HepG2 (cell line): ENCODE results near the gene STK40. TPM values are rescaled to one million over a fixed set of nuclear protein-coding genes. Genes with fewer than 3 reads are reported as not detected.

ENCODE experiments used
- ATAC-seq: fragments of 200-7000 bp; cut with Tn5 transposase; 3 replicates; pipeline ENCODE4 v1.9.1; 2020; ENCODE audit warnings: mild to moderate bottlenecking, moderate library complexity
- BruUV-seq: library from RNA; stranded (reverse); fragments of 400-500 nt; replicated peaks from 2 replicates; lab custom pipeline; 2021; lab: Mats Ljungman, UMichigan
- CTCF ChIA-PET: fragments of 300-600 bp; formaldehyde crosslinking; extraction: SDS; loops from one replicate; lab custom pipeline; 2021; ENCODE audit warnings: low total read pairs, inconsistent platforms, low intra/inter-chr PET ratio; lab: Yijun Ruan, JAX
- POLR2A ChIA-PET: fragments of 350-600 bp; sonication (Branson Sonifier 250); formaldehyde crosslinking; loops from one replicate; lab custom pipeline; 2020; ENCODE audit warnings: antibody characterized with exemption, inconsistent platforms; lab: Yijun Ruan, JAX
- DNase-seq: peaks from one replicate; pipeline ENCODE4 v3.0.0-alpha.2; 2015; ENCODE audit warnings: low spot score
- FAIRE-seq: peaks from 3 replicates; lab custom pipeline; 2011; peaks lifted over from hg19 to GRCh38; lab: Jason Lieb, UNC
- H2AFZ ChIP-seq: one replicate; pipeline ENCODE4 v1.6.1; 2011; ENCODE audit warnings: low read length, inconsistent platforms
- H3K27ac ChIP-seq: fragments of 300-600 bp; 3 replicates; pipeline ENCODE4 v1.8.0; 2011; ENCODE audit warnings: mixed run types, mild to moderate bottlenecking, mixed read lengths, low read length, inconsistent platforms; ENCODE audit not compliant: insufficient read depth; ENCODE audit errors: extremely low read length
- H3K27me3 ChIP-seq, 2 experiments: fragments of 200-600 bp in 1 of 2; 2 replicates in 1 of 2; 3 replicates in 1 of 2; pipeline versions ENCODE4 v1.6.0 to v1.8.0; 2011; ENCODE audit warnings: low read length in 2 of 2, mild to moderate bottlenecking in 2 of 2, moderate library complexity in 2 of 2, inconsistent platforms in 1 of 2; ENCODE audit not compliant: insufficient read depth in 2 of 2, control insufficient read depth in 1 of 2
- H3K36me3 ChIP-seq, 2 experiments: fragments of 200-600 bp in 1 of 2; replicated peaks in 1 of 2; 2 replicates in 1 of 2; 3 replicates in 1 of 2; pipeline versions ENCODE4 v1.5.1 to v1.8.0; 2011; ENCODE audit warnings: low read length in 2 of 2, inconsistent platforms in 1 of 2; ENCODE audit not compliant: insufficient read depth in 2 of 2, control insufficient read depth in 1 of 2
- H3K4me1 ChIP-seq: 2 replicates; pipeline ENCODE4 v1.5.1; 2012; ENCODE audit warnings: low read length, inconsistent platforms; ENCODE audit not compliant: insufficient read depth
- H3K4me2 ChIP-seq: 2 replicates; pipeline ENCODE4 v1.6.0; 2011; ENCODE audit warnings: low read depth, low read length, inconsistent platforms
- H3K4me3 ChIP-seq, 3 experiments: fragments of 200-600 bp in 1 of 3; sonication (generic), shearing (Covaris generic) in 1 of 3; replicated peaks in 1 of 3; 2 replicates each; pipeline ENCODE4 v1.5.1; 2011 to 2016; ENCODE audit warnings: low read length in 3 of 3, inconsistent platforms in 2 of 3, low read depth in 2 of 3, mild to moderate bottlenecking in 2 of 3, control low read depth in 1 of 3, mixed read lengths in 1 of 3; ENCODE audit not compliant: insufficient read depth in 1 of 3
- H3K79me2 ChIP-seq: one replicate; pipeline ENCODE4 v1.6.1; 2011; ENCODE audit warnings: low read length, inconsistent platforms; ENCODE audit not compliant: insufficient read depth
- H3K9ac ChIP-seq: 2 replicates; pipeline ENCODE4 v1.6.0; 2011; ENCODE audit warnings: mild to moderate bottlenecking, low read depth, low read length, inconsistent platforms; ENCODE audit not compliant: insufficient read depth
- H3K9me3 ChIP-seq: 2 replicates; pipeline ENCODE4 v1.5.1; 2012; ENCODE audit warnings: mild to moderate bottlenecking, low read length
- H4K20me1 ChIP-seq: 2 replicates; pipeline ENCODE4 v1.6.0; 2011; ENCODE audit warnings: inconsistent platforms, mild to moderate bottlenecking, low read length, moderate library complexity; ENCODE audit not compliant: insufficient read depth
- ELF1 ChIP-seq: sonication (generic); formaldehyde crosslinking; IDR thresholded peaks from 2 replicates; pipeline ENCODE4 v1.4.0; 2020; ENCODE audit warnings: missing genetic modification reagents
- FLYWCH1 ChIP-seq: sonication (generic); formaldehyde crosslinking; IDR thresholded peaks from 2 replicates; pipeline ENCODE4 v1.8.1; 2023; ENCODE audit warnings: mild to moderate bottlenecking, missing genetic modification reagents
- RNF2 ChIP-seq: fragments of 450-650 bp; conservative IDR thresholded peaks from 2 replicates; pipeline ENCODE4 v1.6.1; 2016; ENCODE audit warnings: low read depth
- SIX1 ChIP-seq: sonication (generic); formaldehyde crosslinking; IDR thresholded peaks from 2 replicates; pipeline ENCODE4 v1.4.0; 2020; ENCODE audit warnings: missing genetic modification reagents, borderline replicate concordance
- ZBTB20 ChIP-seq: sonication (generic); formaldehyde crosslinking; IDR thresholded peaks from 2 replicates; pipeline ENCODE4 v1.8.1; 2023; ENCODE audit warnings: missing genetic modification reagents, low read depth, mild to moderate bottlenecking, borderline replicate concordance
- ZNF326 ChIP-seq: sonication (generic); formaldehyde crosslinking; IDR thresholded peaks from 2 replicates; pipeline ENCODE4 v1.4.0; 2020; ENCODE audit warnings: missing genetic modification reagents, borderline replicate concordance
- WGBS: methylation state at CpG from one replicate; pipeline ENCODE4 v1.1.6; 2017; ENCODE audit warnings: low lambda C conversion rate; 5-methylcytosine and 5-hydroxymethylcytosine counted together
- in situ Hi-C: cut with HindIII; loops from 2 replicates; pipeline ENCODE4 v1.10.0; 2017; ENCODE audit warnings: low pct_unique_long_range_greater_than_20kb; ENCODE audit not compliant: extremely low pct_ligation_motif_present
- intact Hi-C: fragments of 100-400 bp; cut with micrococcal nuclease; formaldehyde crosslinking; loops from one replicate; pipeline ENCODE4 v1.10.0; 2022; ENCODE audit not compliant: unreplicated experiment
- polyA plus RNA-seq, 8 experiments: library from polyadenylated mRNA; depleted of rRNA in 3 of 8; stranded (reverse) in 7 of 8; unstranded in 1 of 8; fragments of >200 nt; fragmentation: Illumina TruSeq in 4 of 8; extraction: Trizol in 4 of 8; gene quantifications; 2 replicates each; pipeline versions ENCODE4 v1.2.1 to v1.2.3, GENCODE V29; 2011 to 2016; ENCODE audit warnings: low read depth in 4 of 8, missing spikeins in 1 of 8, mixed read lengths in 1 of 8; ENCODE audit not compliant: insufficient read depth in 1 of 8
- total RNA-seq, 5 experiments: library from RNA; depleted of rRNA; stranded (reverse); fragments of >200 nt; fragmentation: Illumina TruSeq; extraction: Trizol; gene quantifications; 2 replicates each; pipeline ENCODE4 v1.2.3, GENCODE V29; 2016; ENCODE audit warnings: low read depth in 1 of 5
- TF ChIP-seq, protein P1 (sequence below): sonication (generic); formaldehyde crosslinking; IDR thresholded peaks from 2 replicates; pipeline ENCODE4 v1.4.0; 2020; ENCODE audit warnings: mild to moderate bottlenecking, missing genetic modification reagents
- TF ChIP-seq, protein P2 (sequence below): sonication (generic); formaldehyde crosslinking; IDR thresholded peaks from 2 replicates; pipeline ENCODE4 v1.8.0; 2022; ENCODE audit warnings: missing genetic modification reagents, mild to moderate bottlenecking, borderline replicate concordance

STK40 gene
- total and polyA plus RNA-seq, 2 of the 13 experiments (the other 11 are each of a cell fraction or from before 2014, with no cell fraction given): 33.8 to 35.1 TPM

GRCh38 chr1:36393686-36394085 lies 8.0 kb upstream of the STK40 start:
- Histone ChIP-seq H3K4me3 (no peak overlapping the region), H3K9ac (no peak overlapping the region), H3K4me1 (peaks cover 17% of the 10 kb centered on the region), H3K9me3 (no peaks in the 10 kb centered on the region), H3K27me3 (no peaks in the 10 kb centered on the region; a peak in 1 of 5 replicates), H3K4me2 (no peak overlapping the region), H3K27ac (no peak overlapping the region), H2AFZ (no peak overlapping the region), H4K20me1 (no peaks in the 10 kb centered on the region), H3K79me2 (peaks cover 15% of the 10 kb centered on the region), H3K36me3 (peaks cover 5 to 29% of the 10 kb centered on the region in 2 experiments; a peak in 4 of 5 replicates)
- CTCF ChIA-PET: no interaction called here
- 100% methylated on average over 5 of the region's 19 CpGs for WGBS
- DNase-seq: no peak
- ATAC-seq: no peak
- TF ChIP-seq FLYWCH1 (CRISPR knock-in tag) (no peak), ZNF326 (CRISPR knock-in tag) (no peak)
- TF ChIP-seq, protein P1, sequence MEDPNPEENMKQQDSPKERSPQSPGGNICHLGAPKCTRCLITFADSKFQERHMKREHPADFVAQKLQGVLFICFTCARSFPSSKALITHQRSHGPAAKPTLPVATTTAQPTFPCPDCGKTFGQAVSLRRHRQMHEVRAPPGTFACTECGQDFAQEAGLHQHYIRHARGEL (CRISPR knock-in tag): no peak
- no peak for FAIRE-seq
- intact Hi-C loops: no loop called here
- in situ Hi-C loops: no loop called here
- POLR2A ChIA-PET: no interaction called here
- BruUV-seq: no TSS peak

- no peak overlapping the region for H3K4me3 ChIP-seq
- CTCF ChIA-PET: no interaction called here
- no peak overlapping the region for H3K27ac ChIP-seq
- 100% methylated on average over 3 of the region's 4 CpGs for WGBS
- H3K36me3 ChIP-seq: peaks cover 5 to 29% of the 10 kb centered on the region in 2 experiments; a peak in 4 of 5 replicates
- ATAC-seq (no peak), FAIRE-seq (no peak), DNase-seq (no peak)
- H3K9ac ChIP-seq: no peak overlapping the region
- intact Hi-C loops: no loop called here
- TF ChIP-seq ELF1 (CRISPR knock-in tag) (no peak), ZBTB20 (no peak), SIX1 (CRISPR knock-in tag) (no peak), RNF2 (no peak)
- TF ChIP-seq, protein P2, sequence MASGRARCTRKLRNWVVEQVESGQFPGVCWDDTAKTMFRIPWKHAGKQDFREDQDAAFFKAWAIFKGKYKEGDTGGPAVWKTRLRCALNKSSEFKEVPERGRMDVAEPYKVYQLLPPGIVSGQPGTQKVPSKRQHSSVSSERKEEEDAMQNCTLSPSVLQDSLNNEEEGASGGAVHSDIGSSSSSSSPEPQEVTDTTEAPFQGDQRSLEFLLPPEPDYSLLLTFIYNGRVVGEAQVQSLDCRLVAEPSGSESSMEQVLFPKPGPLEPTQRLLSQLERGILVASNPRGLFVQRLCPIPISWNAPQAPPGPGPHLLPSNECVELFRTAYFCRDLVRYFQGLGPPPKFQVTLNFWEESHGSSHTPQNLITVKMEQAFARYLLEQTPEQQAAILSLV (CRISPR knock-in tag): no peak
- H3K9me3 ChIP-seq: no peaks in the 10 kb centered on the region
- H3K27me3 ChIP-seq: no peaks in the 10 kb centered on the region; a peak in 1 of 5 replicates
- H3K4me1 ChIP-seq: peaks cover 12% of the 10 kb centered on the region
- peaks cover 15% of the 10 kb centered on the region for H3K79me2 ChIP-seq
- in situ Hi-C loops: no loop called here
- H4K20me1 ChIP-seq: no peaks in the 10 kb centered on the region
- POLR2A ChIA-PET: interaction anchor here (9.5 kb wide), 1 partner anchor 6 kb away, joined by 391 read pairs; the partner anchor contains the start of gene LSM10
- H3K4me2 ChIP-seq: no peak overlapping the region
- H2AFZ ChIP-seq: no peak overlapping the region
- no TSS peak for BruUV-seq
These were observed 7.1 kb upstream of the STK40 start for GRCh38 chr1:36392836-36393235.
